ENCODE measurements around the gene MICAL3.

Gene MICAL3

DNA sequence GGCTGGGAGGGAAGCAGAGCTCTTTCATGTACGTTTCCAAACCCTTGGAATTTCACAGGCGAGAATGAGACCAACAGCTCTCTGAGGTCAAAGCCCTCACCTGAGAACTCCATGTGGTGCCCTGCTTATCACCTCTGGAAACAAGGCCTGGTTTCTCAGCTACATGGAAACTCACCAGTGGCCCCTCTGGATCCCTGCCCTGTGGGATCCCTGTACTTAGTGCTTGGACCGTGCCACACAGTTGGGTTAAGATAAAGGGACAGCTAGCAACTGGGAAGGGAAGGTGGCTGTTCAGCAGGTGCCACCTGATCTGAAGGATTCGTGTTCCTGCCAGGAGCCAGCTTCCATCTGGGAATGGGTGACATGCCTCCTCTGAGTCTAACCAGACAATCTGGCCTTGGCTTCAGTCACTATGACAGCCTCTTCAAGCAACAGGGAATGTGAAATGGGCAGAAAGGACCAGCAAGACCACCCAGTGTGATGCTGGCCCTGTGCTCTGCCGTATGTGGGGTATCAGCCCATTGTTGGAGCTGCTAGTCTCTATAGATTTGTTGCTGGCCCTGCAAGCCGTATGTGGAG lies 195.8 kb downstream of the MICAL3 start:
- DNase-seq: no peak

DNA sequence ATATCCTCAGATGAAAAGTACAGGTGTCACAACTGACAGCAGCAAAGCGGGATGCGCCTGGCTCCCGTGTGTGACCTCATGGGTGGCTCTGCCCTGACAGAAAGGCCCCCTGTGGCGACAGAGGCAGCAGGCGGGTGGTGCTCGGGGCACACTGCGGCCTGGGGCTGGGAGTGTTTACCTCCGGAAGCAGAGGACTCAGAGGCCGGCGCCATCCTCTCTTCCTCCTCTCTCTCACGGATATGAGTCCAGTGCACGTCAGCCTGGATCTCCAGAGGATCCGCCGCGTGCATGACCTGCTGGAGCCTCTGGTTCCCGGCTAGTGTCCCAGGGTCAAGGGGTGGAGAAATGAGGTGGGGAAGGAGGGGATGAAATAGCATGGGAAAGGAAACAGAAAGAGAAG lies 196.9 kb downstream of the MICAL3 start:
- no peak for DNase-seq

DNA sequence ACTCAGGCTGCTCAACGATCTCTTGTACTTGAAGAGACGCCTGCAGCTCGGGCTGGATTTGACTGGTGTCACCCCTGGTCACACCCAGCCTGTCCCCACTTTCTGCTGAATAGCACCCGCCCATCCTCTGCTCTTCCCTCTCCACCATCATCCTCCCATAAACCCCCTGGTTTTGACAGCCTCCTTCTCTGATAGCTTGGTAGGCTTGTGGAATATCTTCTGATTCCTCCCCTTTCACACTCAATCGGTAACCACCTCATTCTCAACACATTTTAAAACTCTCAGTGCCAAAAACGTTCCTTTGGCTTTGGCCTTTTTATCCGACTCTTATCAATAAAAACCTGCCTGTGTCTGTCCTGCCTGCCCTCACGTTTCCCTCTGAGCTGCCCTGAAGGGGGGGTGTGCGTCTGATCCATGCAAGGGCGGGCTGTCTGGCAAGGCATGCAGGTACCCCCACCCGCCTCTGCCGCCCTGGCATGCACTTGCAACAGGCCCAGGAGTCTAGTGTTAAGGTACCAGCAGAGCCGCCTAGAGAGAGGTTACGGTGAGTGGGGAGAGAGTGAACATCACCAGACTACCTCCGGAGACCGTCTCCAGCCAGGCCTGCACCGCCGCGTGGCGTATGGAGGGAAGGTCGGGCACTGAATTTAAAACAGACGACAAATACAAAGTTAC lies 198.3 kb downstream of the MICAL3 start:
- no peak for DNase-seq

DNA sequence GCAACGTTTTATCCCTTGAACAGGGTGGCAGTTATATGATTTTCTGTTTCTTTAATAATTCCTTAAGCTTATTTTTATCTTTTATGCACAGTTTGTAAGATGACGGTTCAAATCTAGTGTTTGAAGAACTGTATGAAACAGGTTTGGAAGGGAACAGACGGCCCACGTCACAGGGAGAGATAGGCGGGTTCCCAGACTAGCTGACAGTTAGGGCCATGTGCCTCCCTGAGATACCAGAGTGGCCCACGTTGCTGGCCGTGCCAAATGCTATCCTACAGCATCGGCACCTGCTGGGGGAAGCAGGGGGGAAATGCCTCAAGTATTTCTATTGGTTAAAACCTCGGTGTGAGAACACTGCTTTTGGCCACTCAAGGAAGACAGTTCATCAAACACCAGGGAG lies 199.9 kb downstream of the MICAL3 start:
- DNase-seq: no peak

GRCh38 chr22:17823964-17824363 lies 200.4 kb downstream of the MICAL3 start:
- DNase-seq: no peak

DNA sequence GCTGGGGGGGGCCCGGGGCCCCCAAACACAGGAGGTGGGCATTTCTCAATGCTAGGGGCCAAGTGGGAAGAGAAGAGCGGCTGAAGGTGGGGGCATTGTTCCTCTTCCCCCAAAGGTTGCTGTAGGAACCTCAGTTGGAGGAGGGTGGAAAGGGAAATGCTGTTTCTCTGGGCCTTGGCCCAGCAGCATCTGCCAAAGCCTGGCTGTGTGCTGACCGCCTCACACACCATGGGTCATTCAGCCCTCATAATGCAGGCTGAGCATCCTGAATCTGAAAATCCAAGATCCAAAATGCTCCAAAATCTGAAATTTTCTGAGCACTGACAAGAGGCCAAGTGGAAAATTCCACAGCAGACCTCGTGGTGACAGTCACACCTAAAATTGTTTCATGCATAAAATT lies 201.1 kb downstream of the MICAL3 start:
- no peak for DNase-seq

DNA sequence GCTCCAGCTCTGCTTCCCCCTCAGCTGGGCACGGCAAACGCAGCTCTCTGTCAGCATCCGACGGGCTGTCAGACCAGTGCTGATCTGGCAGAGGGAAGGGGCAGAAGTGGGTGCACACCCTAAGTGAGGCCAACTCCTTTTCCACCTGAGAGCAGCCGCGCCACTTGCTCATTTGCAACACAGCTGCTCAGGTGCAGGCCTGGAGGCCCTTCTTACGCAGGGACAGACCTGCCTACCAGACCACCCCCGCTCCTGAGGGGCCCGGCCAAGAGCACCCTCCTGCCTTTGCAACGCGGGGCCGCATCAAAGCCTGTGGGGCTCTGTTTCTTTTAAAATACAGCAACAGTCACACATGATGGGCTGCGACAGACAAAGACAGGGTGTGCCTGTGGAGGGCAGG lies 202.3 kb downstream of the MICAL3 start:
- no peak for DNase-seq

DNA sequence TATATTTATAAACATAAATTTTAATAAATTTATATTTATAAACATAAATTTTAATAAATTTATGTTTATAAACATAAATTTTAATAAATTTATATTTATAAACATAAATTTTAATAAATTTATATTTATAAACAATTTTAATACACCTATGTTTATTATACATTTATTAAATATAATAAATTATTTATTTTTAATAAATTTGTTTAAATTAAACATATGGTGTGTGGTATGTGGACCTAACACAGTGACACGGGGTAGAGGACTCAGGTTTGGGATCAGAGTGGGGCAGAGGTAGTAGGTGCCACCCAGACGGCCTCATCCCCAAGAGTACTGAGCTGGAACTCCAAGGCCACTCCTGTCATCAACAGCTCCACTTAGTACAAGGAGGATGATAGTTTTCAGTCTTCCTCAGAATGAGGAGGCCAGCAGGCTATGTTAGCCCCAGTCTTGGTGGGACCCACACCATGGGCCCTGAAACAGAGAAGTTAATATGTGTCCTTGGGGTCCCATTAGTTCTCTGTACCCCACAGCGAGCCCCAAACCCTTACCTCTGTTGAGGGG lies 203.4 kb downstream of the MICAL3 start:
- no peak for DNase-seq

DNA sequence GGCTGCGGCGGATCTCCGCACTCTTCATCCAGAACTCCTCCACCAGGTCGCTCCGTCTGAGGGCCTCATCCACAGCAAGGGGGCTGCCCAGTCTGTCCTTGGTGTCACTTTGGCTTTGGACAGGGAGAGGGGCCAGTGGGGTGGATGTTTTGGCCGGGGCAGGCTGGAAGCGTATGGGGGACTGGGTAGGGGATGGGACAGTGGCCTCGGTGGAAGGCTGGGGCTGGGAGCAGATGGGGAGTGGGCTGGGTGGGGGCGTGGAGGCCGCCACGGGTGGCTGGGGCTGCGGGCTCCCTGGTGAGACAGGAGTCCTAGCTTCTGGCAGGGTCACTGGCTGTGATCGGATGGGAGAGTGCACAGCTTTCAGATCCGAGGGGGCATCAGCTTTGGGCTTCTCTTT lies 205.7 kb downstream of the MICAL3 start:
- no peak for DNase-seq

GRCh38 chr22:17818180-17818579 lies 206.2 kb downstream of the MICAL3 start:
- no peak for DNase-seq

DNA sequence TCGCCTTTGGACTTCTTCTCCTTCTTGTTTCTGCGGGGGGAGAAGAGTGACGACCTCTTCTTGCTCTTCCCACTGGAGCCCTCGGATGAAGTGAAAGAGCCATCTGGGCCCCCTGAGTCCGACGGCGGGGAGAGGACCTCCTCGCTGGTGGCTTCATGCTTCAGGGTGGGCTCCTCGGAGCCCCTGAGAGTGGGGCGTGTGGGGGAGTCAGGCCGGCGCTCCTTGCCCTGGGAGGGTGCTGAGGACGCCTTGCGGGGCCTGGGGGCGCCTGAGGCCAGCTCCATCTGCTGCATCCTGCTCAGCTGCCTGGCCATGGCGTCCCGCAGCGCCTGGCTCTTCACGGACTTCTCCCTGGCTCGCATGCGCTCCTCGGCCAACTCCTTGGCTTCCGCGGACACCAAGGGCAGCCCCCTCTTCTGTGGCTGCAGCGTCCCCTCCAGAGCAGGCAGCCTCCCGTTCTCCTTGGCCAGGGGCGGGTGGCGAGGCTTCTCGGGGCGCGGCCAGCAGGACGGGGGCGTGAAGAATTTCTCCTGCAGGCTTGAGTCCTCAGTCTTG lies 206.8 kb downstream of the MICAL3 start:
- DNase-seq: no peak

DNA sequence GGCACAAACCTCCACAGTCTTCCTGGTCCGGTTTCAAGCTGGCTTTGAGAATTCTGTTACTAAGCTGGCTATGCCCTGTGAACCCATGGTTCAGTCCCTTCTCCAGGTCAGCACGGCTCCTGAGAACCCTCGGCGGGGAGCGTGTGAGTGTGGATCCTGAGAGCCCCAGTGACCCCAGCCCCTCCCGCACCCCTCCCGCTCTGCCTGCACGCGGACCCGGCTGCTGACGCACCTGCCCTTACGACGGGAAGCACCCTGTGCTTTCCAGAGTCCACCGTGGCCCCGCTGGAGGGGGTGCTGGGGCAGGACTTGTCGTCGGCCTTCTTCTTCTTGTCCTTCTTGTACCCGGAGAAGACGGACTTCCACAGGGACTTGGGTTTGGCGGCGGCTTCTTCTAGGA lies 207.3 kb downstream of the MICAL3 start:
- DNase-seq: no peak

DNA sequence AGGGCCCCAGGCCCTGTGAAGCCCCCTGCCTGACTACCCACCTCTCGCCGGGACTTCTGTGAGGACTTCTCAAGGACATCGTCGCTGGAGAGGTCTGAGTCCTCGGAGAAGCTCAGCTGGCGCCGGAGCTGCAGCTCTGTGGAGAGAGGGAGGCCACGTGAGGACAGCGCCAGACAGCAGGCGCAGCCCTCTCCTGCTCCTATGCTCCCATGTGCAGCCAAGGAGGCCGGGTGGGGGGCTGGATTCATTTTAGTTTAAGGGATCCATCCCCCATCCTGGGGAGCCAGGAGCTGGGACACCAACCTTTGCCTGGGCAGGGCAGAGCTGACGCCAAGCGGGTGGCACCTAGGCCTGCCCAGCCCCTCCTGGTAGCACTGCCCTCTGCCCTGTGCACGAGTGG lies 207.7 kb downstream of the MICAL3 start:
- no peak for DNase-seq

DNA sequence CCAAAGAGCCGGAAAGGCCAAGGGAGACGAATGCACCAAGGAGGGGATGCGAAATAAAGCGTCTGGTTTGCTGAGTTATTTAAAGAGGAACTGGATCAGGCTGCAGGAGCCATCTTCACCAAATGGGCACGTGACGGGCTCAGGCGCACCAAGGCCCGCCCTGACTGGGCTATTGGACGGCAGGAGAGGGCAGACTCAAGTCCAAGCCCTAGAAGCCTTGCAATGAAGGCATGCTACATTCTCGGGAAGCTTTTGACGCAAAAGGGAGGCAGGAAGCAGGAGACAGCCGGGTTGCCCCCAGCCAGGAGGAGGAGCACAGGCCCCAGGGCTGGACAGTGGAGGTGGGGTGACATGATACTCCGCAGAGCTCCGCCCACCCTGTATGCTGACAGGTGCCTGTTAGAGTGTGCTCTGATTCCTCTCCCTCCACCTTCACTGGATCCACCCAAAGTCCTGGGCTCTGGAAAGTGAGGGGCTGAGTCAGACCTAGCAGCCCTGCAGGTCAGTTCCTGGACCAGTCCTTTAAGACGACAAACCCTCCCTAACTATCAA lies 208.6 kb downstream of the MICAL3 start:
- no peak for DNase-seq

DNA sequence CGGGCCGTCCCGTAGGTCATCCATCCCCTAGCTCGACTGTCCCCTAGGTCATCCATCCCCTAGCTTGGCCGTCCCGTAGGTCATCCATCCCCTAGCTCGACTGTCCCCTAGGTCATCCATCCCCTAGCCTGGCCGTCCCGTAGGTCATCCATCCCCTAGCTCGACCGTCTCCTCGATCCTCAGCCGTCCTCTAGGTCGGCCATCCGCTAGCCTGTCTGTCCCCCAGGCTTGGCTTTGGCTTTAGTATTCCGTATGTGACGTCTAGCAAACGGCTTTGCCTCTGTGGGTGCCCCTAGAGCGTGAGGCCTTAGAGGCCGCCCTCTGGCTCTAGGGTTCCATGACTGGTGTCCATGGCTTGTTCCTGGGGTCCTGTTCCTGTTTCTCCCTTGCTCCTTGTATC lies 209.5 kb downstream of the MICAL3 start:
- DNase-seq: no peak

DNA sequence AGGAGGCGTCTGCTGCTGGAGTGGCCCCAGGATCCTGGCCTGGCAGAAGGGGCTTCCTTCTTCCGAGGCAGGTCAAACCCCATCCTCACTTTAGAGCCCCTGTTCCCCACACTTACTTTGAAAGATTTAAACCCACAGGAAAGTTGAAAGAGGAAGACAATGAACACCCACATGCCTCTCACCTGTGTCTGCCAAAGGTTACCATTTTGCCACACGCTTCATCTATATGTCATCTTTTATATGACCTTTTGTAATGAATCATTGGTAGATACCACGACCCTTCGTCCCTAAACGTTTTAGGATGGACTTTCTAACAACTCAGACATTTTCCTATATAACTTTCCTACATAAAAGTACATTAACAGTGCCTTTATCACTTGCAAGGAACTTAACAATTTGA lies 210.3 kb downstream of the MICAL3 start:
- DNase-seq: no peak

DNA sequence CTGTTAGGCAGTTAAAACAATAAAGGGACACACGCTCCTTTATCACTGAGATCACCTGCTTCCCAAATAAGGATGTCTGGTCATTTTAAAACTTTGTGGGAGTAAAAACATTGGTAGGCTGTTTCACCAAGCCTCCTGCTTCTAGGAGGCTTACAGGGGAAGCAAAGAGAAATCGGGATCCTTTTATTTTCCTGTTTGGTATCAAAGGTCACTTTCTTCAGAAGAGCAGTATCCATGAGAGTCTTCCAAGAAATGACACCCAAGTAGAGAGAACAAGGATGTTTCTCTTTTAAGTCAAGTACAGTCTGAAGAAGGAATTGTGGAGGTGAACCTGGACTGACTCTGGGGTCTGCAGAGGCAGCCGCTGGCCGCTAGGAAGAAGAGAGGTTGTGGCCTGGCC lies 213.2 kb downstream of the MICAL3 start:
- DNase-seq: no peak

- no peak for DNase-seq
Observed at GRCh38 chr22:17810570-17811116, 213.7 kb downstream of the MICAL3 start.

GRCh38 chr22:17808693-17809403 lies 215.5 kb downstream of the MICAL3 start:
- no peak for DNase-seq

GRCh38 chr22:17807578-17808410 lies 216.6 kb downstream of the MICAL3 start:
- DNase-seq: no peak

GRCh38 chr22:17807086-17807485 lies 217.3 kb downstream of the MICAL3 start:
- no peak for DNase-seq

GRCh38 chr22:17806437-17806836 lies 217.9 kb downstream of the MICAL3 start:
- no peak for DNase-seq

Measured in stimulated activated naive CD4-positive, alpha-beta T cell treated with Interleukin-2 at 50 U/mL for 16 hours (primary cell).